Measurements from ENCODE around the gene CCDC71L.

- TF ChIP-seq CTCF (IDR thresholded peaks at IDR 0.05): no peak
- no peak for TF ChIP-seq ZFX (IDR thresholded peaks at IDR 0.05; ENCODE audit: borderline replicate concordance)
Measured at GRCh38 chr7:106657085-106657991, 3.6 kb downstream of the CCDC71L start.

Measured in 22Rv1 (cell line).